WERI-Rb-1 (cell line): ENCODE results near the gene MATN4.

Experiments
- DNase-seq: peaks from one replicate; pipeline ENCODE4 v3.0.0-alpha.2; 2020
- H3K27ac ChIP-seq: fragments of 250-450 bp; sonication (Bioruptor Pico); 2 replicates; pipeline ENCODE4 v1.5.1; 2020; ENCODE audit warnings: mild to moderate bottlenecking, moderate library complexity
- H3K27me3 ChIP-seq: fragments of 250-450 bp; sonication (Bioruptor Pico); 2 replicates; pipeline ENCODE4 v1.5.1; 2021; ENCODE audit warnings: mild to moderate bottlenecking, low read depth, moderate library complexity; ENCODE audit not compliant: insufficient read depth, severe bottlenecking
- H3K36me3 ChIP-seq: fragments of 250-450 bp; sonication (Bioruptor Pico); 2 replicates; pipeline ENCODE4 v1.5.1; 2020; ENCODE audit warnings: mild to moderate bottlenecking, moderate library complexity
- H3K4me3 ChIP-seq: 2 replicates; pipeline ENCODE4 v1.5.1; 2011; ENCODE audit warnings: low read depth, mild to moderate bottlenecking, control low read depth, low read length
- H3K9me3 ChIP-seq: fragments of 250-450 bp; sonication (Bioruptor Pico); 2 replicates; pipeline ENCODE4 v1.5.1; 2021; ENCODE audit warnings: mild to moderate bottlenecking, moderate library complexity; ENCODE audit not compliant: severe bottlenecking
- CTCF ChIP-seq: IDR thresholded peaks from 2 replicates; pipeline ENCODE4 v1.5.1; 2011; ENCODE audit warnings: low read depth, mild to moderate bottlenecking, control low read depth, inconsistent platforms, low read length

Gene MATN4

GRCh38 chr20:45253261-45253660 is 54.8 kb downstream of the MATN4 start:
- Histone ChIP-seq H3K27ac (no peak overlapping the region), H3K4me3 (no peak overlapping the region), H3K36me3 (no peaks in the 10 kb centered on the region), H3K9me3 (no peaks in the 10 kb centered on the region), H3K27me3 (no peaks in the 10 kb centered on the region)
- DNase-seq, result no peak
- no peak for TF ChIP-seq CTCF

DNA sequence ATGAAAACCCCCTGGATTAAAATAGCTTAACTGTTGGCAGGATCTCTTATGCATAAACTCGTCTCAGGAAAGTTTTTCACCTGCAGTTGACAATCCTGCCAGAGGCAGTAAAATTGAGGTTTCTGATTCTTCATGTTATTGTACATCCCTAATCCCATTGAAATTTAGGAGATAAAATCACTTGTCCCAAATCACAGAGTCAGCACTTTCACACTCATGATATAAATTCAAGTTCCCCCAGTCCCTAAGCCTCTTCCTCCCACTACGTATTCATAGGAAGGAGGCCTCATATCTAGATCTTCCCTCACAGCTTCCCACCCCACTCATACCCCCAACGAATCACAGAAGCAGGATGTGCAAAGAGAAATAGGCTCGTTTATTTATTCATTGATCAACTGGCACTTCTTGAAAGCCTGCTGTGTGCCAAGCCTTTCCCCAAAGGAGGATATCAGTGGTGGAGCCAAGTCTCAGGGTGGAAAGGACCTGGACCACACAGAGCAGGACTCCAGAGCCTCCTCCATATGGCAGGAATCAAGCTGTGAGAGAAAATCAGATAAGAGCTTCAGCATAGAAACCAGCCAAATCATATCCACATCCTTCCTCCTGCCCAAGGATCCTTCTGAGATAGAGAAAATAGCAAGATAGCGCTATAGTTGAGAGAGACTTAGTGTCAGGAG is 56.1 kb downstream of the MATN4 start:
- TF ChIP-seq CTCF, result no peak
- Histone ChIP-seq H3K36me3 (no peaks in the 10 kb centered on the region), H3K27me3 (no peaks in the 10 kb centered on the region), H3K27ac (no peak overlapping the region), H3K4me3 (no peak overlapping the region), H3K9me3 (no peaks in the 10 kb centered on the region)
- DNase-seq, result no peak

- DNase-seq, result no peak
- no peak for TF ChIP-seq CTCF
- Histone ChIP-seq H3K9me3 (no peaks in the 10 kb centered on the region), H3K27ac (no peak overlapping the region), H3K36me3 (no peaks in the 10 kb centered on the region), H3K27me3 (no peaks in the 10 kb centered on the region), H3K4me3 (no peak overlapping the region)
Observed at GRCh38 chr20:45248609-45249008, 59.5 kb downstream of the MATN4 start.

DNA sequence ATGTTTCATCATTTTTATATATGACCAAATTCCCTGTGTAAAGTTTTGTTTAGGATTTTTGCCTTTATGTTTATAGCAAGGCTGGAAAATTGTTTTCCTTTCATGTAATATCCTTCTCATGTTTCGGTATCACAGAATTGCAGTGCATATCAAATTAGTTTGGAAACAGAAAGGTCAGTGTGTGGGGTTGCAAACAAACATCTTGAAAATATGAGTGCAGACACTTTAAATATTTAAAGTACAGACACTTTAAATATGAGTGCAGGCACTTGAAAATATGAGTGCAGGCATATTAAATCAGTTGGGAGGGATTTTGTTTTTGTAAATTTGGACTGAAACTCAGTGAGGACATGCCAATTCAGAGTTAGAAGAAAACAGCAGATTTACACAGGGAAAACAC is 60.2 kb downstream of the MATN4 start:
- TF ChIP-seq CTCF, result no peak
- Histone ChIP-seq H3K9me3 (no peaks in the 10 kb centered on the region), H3K4me3 (no peak overlapping the region), H3K27ac (no peak overlapping the region), H3K27me3 (no peaks in the 10 kb centered on the region), H3K36me3 (no peaks in the 10 kb centered on the region)
- no peak for DNase-seq

GRCh38 chr20:45246109-45246508 is 62.0 kb downstream of the MATN4 start:
- TF ChIP-seq CTCF, result no peak
- no peak overlapping the region for H3K27ac ChIP-seq
- no peaks in the 10 kb centered on the region for H3K9me3 ChIP-seq
- no peaks in the 10 kb centered on the region for H3K36me3 ChIP-seq
- no peak overlapping the region for H3K4me3 ChIP-seq
- H3K27me3 ChIP-seq, result no peaks in the 10 kb centered on the region
- no peak for DNase-seq
